Hippocampal formation (tissue), 2 donors: Measurements from ENCODE around the gene SLIT2.

ENCODE experiments used
- DNase-seq, 2 donors: peaks; one replicate each; lab custom pipeline; 2025; lab: John Stamatoyannopoulos, UW

The SLIT2 gene

GRCh38 chr4:20266215-20267082, 14.7 kb downstream of the SLIT2 start:
- DNase-seq = no peak

- no peak for DNase-seq
Observed at GRCh38 chr4:20268028-20268427, 16.3 kb downstream of the SLIT2 start.

GRCh38 chr4:20269320-20269719, 17.6 kb downstream of the SLIT2 start:
- no peak for DNase-seq

- DNase-seq = no peak
Observed at GRCh38 chr4:20271950-20272349, 20.2 kb downstream of the SLIT2 start.

- no peak for DNase-seq
Observed at GRCh38 chr4:20272411-20272872, 20.7 kb downstream of the SLIT2 start.

GRCh38 chr4:20273793-20274192, 22.1 kb downstream of the SLIT2 start:
- DNase-seq = no peak

- no peak for DNase-seq
Observed at GRCh38 chr4:20276848-20277247, 25.1 kb downstream of the SLIT2 start.

- DNase-seq = no peak
Observed at GRCh38 chr4:20278195-20278594, 26.5 kb downstream of the SLIT2 start.

- DNase-seq = no peak
Observed at GRCh38 chr4:20279381-20279780, 27.7 kb downstream of the SLIT2 start.

GRCh38 chr4:20281453-20281852, 29.7 kb downstream of the SLIT2 start:
- DNase-seq = no peak

GRCh38 chr4:20283039-20283438, 31.3 kb downstream of the SLIT2 start:
- no peak for DNase-seq

GRCh38 chr4:20284990-20285389, 33.3 kb downstream of the SLIT2 start:
- no peak for DNase-seq

- DNase-seq = no peak
Observed at GRCh38 chr4:20287246-20287645, 35.5 kb downstream of the SLIT2 start.

GRCh38 chr4:20288047-20288650, 36.4 kb downstream of the SLIT2 start:
- DNase-seq = no peak

- no peak for DNase-seq
Observed at GRCh38 chr4:20288846-20289512, 37.3 kb downstream of the SLIT2 start.

GRCh38 chr4:20289782-20290181, 38.1 kb downstream of the SLIT2 start:
- no peak for DNase-seq

- DNase-seq = no peak
Observed at GRCh38 chr4:20292739-20293138, 41.0 kb downstream of the SLIT2 start.

- no peak for DNase-seq
Observed at GRCh38 chr4:20297261-20297660, 45.6 kb downstream of the SLIT2 start.

- no peak for DNase-seq
Observed at GRCh38 chr4:20297783-20298182, 46.1 kb downstream of the SLIT2 start.

GRCh38 chr4:20298455-20298854, 46.8 kb downstream of the SLIT2 start:
- DNase-seq = no peak

- DNase-seq = no peak
Observed at GRCh38 chr4:20298986-20299385, 47.3 kb downstream of the SLIT2 start.

GRCh38 chr4:20299515-20299914, 47.8 kb downstream of the SLIT2 start:
- DNase-seq = peak in 1 of 2 donors; percentile 13

GRCh38 chr4:20301161-20301560, 49.5 kb downstream of the SLIT2 start:
- no peak for DNase-seq
